H1 (cell line): ENCODE measurements around the gene BRD3OS.

Experiments
- CHD1 ChIP-seq: IDR thresholded peaks from 2 replicates; pipeline ENCODE4 v1.6.1; 2012; ENCODE audit warnings: low read depth, low read length, improper control_type of control experiment
- CTCF ChIP-seq, 3 experiments: IDR thresholded peaks; 1 replicate in 2 of 3; 2 replicates in 1 of 3; pipeline versions ENCODE4 v1.5.1 to v1.6.1; 2011; ENCODE audit warnings: low read length in 3 of 3, mild to moderate bottlenecking in 3 of 3, inconsistent platforms in 2 of 3, low read depth in 1 of 3, moderate library complexity in 1 of 3; ENCODE audit not compliant: insufficient read depth in 1 of 3; ENCODE audit errors: control extremely low read depth in 1 of 3
- GABPA ChIP-seq: IDR thresholded peaks from 2 replicates; pipeline ENCODE4 v1.6.1; 2011; ENCODE audit warnings: mild to moderate bottlenecking, low read length, moderate library complexity, borderline replicate concordance; ENCODE audit not compliant: insufficient read depth
- JUND ChIP-seq: IDR thresholded peaks from 2 replicates; pipeline ENCODE4 v1.6.1; 2011; ENCODE audit warnings: mild to moderate bottlenecking, improper control_type of control experiment, low read length
- MAFK ChIP-seq: IDR thresholded peaks from 2 replicates; pipeline ENCODE4 v1.6.1; 2012; ENCODE audit warnings: low read depth, mild to moderate bottlenecking, improper control_type of control experiment, low read length
- POLR2A ChIP-seq, 2 experiments: IDR thresholded peaks; 1 replicate in 1 of 2; 2 replicates in 1 of 2; pipeline ENCODE4 v1.6.1; 2011; ENCODE audit warnings: low read depth in 2 of 2, low read length in 2 of 2, mild to moderate bottlenecking in 2 of 2; ENCODE audit errors: control extremely low read depth in 1 of 2
- SIRT6 ChIP-seq: IDR thresholded peaks from one replicate; pipeline ENCODE4 v1.7.1; 2012; ENCODE audit warnings: low read length, inconsistent platforms
- SP2 ChIP-seq: IDR thresholded peaks from 2 replicates; pipeline ENCODE4 v1.6.1; 2012; ENCODE audit warnings: mild to moderate bottlenecking, low read length, inconsistent platforms
- SRF ChIP-seq: IDR thresholded peaks from 2 replicates; pipeline ENCODE4 v1.6.1; 2011; ENCODE audit warnings: mild to moderate bottlenecking, low read depth, low read length, moderate library complexity
- USF2 ChIP-seq: IDR thresholded peaks from 2 replicates; pipeline ENCODE4 v1.6.1; 2011; ENCODE audit warnings: low read length, improper control_type of control experiment
- YY1 ChIP-seq: IDR thresholded peaks from 2 replicates; pipeline ENCODE4 v1.6.1; 2011; ENCODE audit warnings: low read depth, mild to moderate bottlenecking, low read length

DNA sequence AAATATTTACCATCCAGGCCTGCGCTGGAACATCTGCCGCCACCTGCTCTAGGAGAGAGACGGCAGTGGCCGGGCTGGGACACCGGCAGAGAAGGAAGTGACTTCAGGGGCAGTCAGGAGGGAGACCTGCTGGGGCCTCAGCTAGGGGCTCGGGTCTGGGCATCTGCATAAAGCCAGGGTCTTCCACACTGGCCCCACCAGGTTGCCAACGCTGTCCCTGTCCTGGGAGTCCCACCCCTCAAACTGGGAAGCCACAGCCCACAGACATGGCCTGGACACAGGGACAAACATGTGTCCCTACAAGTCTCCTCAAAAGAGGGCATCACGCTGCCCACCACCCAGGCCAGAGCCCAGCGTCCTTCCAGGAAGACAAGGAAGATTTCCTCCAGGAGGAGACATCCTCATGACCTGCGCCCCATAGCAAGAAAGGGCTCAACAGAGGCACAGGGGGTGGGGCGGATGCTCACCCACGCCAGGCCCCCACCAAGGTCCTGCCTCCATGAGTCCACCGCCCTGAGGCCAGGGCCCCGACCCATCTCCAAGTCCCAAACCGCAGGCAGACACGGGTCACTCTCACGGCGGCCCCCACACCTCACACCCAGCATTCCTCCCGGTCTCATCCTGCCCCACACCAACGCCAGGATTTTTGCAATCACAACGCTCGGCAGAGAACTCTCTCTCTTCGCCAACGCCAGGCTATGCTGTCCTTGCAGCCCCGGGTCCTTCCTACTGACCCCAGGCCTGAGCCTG lies 42.1 kb upstream of the BRD3OS start:
- TF ChIP-seq CTCF (IDR thresholded peaks at IDR 0.05; ENCODE audit: control extremely low read depth in 1 of 3, insufficient read depth in 1 of 3, low read depth in 1 of 3, low read length in 3 of 3) (no peak), POLR2A (IDR thresholded peaks at IDR 0.05; ENCODE audit: control extremely low read depth in 1 of 2, low read depth in 2 of 2, low read length in 2 of 2) (no peak), SP2 (no peak), CHD1 (no peak), JUND (no peak), YY1 (no peak), USF2 (no peak), MAFK (no peak), SRF (no peak), GABPA (no peak), SIRT6 (no peak)
